ENCODE measurements around the gene MAST4.

GRCh38 chr5:67156976-67157583, 560.9 kb downstream of the MAST4 start:
- peak; percentile 74 to 83 for TF ChIP-seq CTCF (conservative IDR thresholded peaks at IDR 0.05 in 1 of 2, IDR thresholded peaks at IDR 0.05 in 1 of 2; ENCODE audit: low read depth in 1 of 2, low read length in 2 of 2)
- TF ChIP-seq EZH2 (IDR thresholded peaks at IDR 0.05; ENCODE audit: low read length, missing control alignments): no peak

All from fibroblast of lung (primary cell).